HepG2 (cell line): ENCODE data around the gene TWNK.

Source experiments
- BRD4 ChIP-seq: sonication (generic); formaldehyde crosslinking; IDR thresholded peaks from 2 replicates; pipeline ENCODE4 v1.4.0; 2020; ENCODE audit warnings: missing genetic modification reagents
- HDAC6 ChIP-seq: fragments of 200-600 bp; sonication (generic); IDR thresholded peaks from 2 replicates; pipeline ENCODE4 v1.7.0; 2017; ENCODE audit warnings: mild to moderate bottlenecking, antibody characterized with exemption, low read length, low read depth
- JUND ChIP-seq: sonication (generic); formaldehyde crosslinking; IDR thresholded peaks from 2 replicates; pipeline ENCODE4 v1.8.0; 2022; ENCODE audit warnings: mild to moderate bottlenecking, missing genetic modification reagents
- NFATC3 ChIP-seq: sonication (generic); formaldehyde crosslinking; IDR thresholded peaks from 2 replicates; pipeline ENCODE4 v1.5.1; 2020; ENCODE audit warnings: mild to moderate bottlenecking, missing genetic modification reagents
- NR3C1 ChIP-seq: sonication (generic); formaldehyde crosslinking; IDR thresholded peaks from 2 replicates; pipeline ENCODE4 v1.4.0; 2020; ENCODE audit warnings: missing genetic modification reagents
- STAT5B ChIP-seq: sonication (generic); formaldehyde crosslinking; IDR thresholded peaks from 2 replicates; pipeline ENCODE4 v1.4.0; 2020; ENCODE audit warnings: missing genetic modification reagents
- THAP7 ChIP-seq: sonication (generic); formaldehyde crosslinking; IDR thresholded peaks from 2 replicates; pipeline ENCODE4 v1.8.1; 2023; ENCODE audit warnings: mild to moderate bottlenecking, missing genetic modification reagents
- YY1 ChIP-seq: IDR thresholded peaks from 2 replicates; pipeline ENCODE4 v1.6.1; 2011; ENCODE audit warnings: low read length, low read depth, moderate library complexity, mild to moderate bottlenecking; ENCODE audit not compliant: insufficient read depth, insufficient replicate concordance
- ZNF256 ChIP-seq: sonication (generic); formaldehyde crosslinking; conservative IDR thresholded peaks from 2 replicates; pipeline ENCODE4 v1.4.0; 2020; ENCODE audit warnings: missing genetic modification reagents
- ZNF724P ChIP-seq: sonication (generic); formaldehyde crosslinking; IDR thresholded peaks from 2 replicates; pipeline ENCODE4 v1.8.0; 2022; ENCODE audit warnings: missing genetic modification reagents, borderline replicate concordance
- ZNF777 ChIP-seq: sonication (generic); formaldehyde crosslinking; IDR thresholded peaks from 2 replicates; pipeline ENCODE4 v1.4.0; 2020; ENCODE audit warnings: missing genetic modification reagents

- TF ChIP-seq STAT5B (CRISPR knock-in tag), result no peak
- no peak for TF ChIP-seq ZNF777 (CRISPR knock-in tag)
- TF ChIP-seq NR3C1 (CRISPR knock-in tag), result no peak
- TF ChIP-seq YY1, result no peak
- TF ChIP-seq NFATC3, result no peak
- no peak for TF ChIP-seq THAP7 (CRISPR knock-in tag)
- TF ChIP-seq ZNF256 (CRISPR knock-in tag), result no peak
- no peak for TF ChIP-seq HDAC6
- TF ChIP-seq BRD4 (CRISPR knock-in tag), result no peak
- no peak for TF ChIP-seq JUND (CRISPR knock-in tag)
- TF ChIP-seq ZNF724P (CRISPR knock-in tag), result no peak
These were observed 16.4 kb downstream of the TWNK start for GRCh38 chr10:101003639-101004206.
